CD4-positive, alpha-beta T cell (primary cell): Measurements from ENCODE around the gene CACNA2D1. TPM values are rescaled to one million over a fixed set of nuclear protein-coding genes. Genes with fewer than 3 reads are reported as not detected.

Experiments
- ATAC-seq: fragments of 200-7000 bp; cut with Tn5 transposase; one replicate; pipeline ENCODE4 v1.10.0; 2022; ENCODE audit warnings: mild to moderate bottlenecking; ENCODE audit not compliant: poor library complexity
- CTCF ChIA-PET: fragments of 350-600 bp; sonication (Branson Sonifier 250); formaldehyde crosslinking; loops from one replicate; lab custom pipeline; 2021; ENCODE audit warnings: antibody characterized with exemption, inconsistent platforms; lab: Charles Lee
- POLR2A ChIA-PET: fragments of 350-600 bp; sonication (Branson Sonifier 250); formaldehyde crosslinking; loops from one replicate; lab custom pipeline; 2021; ENCODE audit warnings: antibody characterized with exemption, inconsistent platforms; lab: Charles Lee
- DNase-seq, 14 experiments: peaks; one replicate each; pipeline ENCODE4 v3.0.0-alpha.2; 2013 to 2020; ENCODE audit warnings: mixed read lengths in 2 of 14
- H3K27ac ChIP-seq, 2 donors: one replicate each; pipeline versions ENCODE4 v1.5.1 to v1.7.0; 2013; ENCODE audit warnings: low read length in 2 of 2, low read depth in 1 of 2, mild to moderate bottlenecking in 1 of 2
- H3K27me3 ChIP-seq, 2 experiments: 1 replicate in 1 of 2; 2 replicates in 1 of 2; pipeline versions ENCODE4 v1.6.1 to v1.7.0; 2013; ENCODE audit warnings: low read length in 2 of 2, control low read depth in 1 of 2, mild to moderate bottlenecking in 1 of 2, moderate library complexity in 1 of 2; ENCODE audit not compliant: insufficient read depth in 2 of 2, control insufficient read depth in 1 of 2
- H3K36me3 ChIP-seq: one replicate; pipeline ENCODE4 v1.6.1; 2013; ENCODE audit warnings: low read length, control low read depth; ENCODE audit not compliant: insufficient read depth
- H3K4me1 ChIP-seq: one replicate; pipeline ENCODE4 v1.6.1; 2013; ENCODE audit warnings: low read length, control low read depth; ENCODE audit not compliant: insufficient read depth
- H3K4me3 ChIP-seq: one replicate; pipeline ENCODE4 v1.5.1; 2013; ENCODE audit warnings: mild to moderate bottlenecking, low read length, moderate library complexity
- H3K9me3 ChIP-seq, 2 experiments: 1 replicate in 1 of 2; 2 replicates in 1 of 2; pipeline versions ENCODE4 v1.6.1 to v1.7.0; 2013; ENCODE audit warnings: low read length in 2 of 2, mild to moderate bottlenecking in 2 of 2, control low read depth in 1 of 2, moderate library complexity in 1 of 2; ENCODE audit not compliant: control insufficient read depth in 1 of 2, insufficient read depth in 1 of 2
- H3K27ac Mint-ChIP-seq: one replicate; pipeline ENCODE4 v1.8.0; 2020; ENCODE audit warnings: mixed read lengths
- H3K27me3 Mint-ChIP-seq: one replicate; pipeline ENCODE4 v1.8.0; 2021; ENCODE audit warnings: mixed read lengths
- H3K36me3 Mint-ChIP-seq: one replicate; pipeline ENCODE4 v1.8.0; 2021; ENCODE audit warnings: low read depth, mixed read lengths
- H3K4me1 Mint-ChIP-seq: one replicate; pipeline ENCODE4 v1.8.0; 2021; ENCODE audit warnings: low read depth, mixed read lengths
- H3K4me3 Mint-ChIP-seq: one replicate; pipeline ENCODE4 v1.8.0; 2020; ENCODE audit warnings: mild to moderate bottlenecking, mixed read lengths
- H3K9me3 Mint-ChIP-seq: one replicate; pipeline ENCODE4 v1.8.0; 2020; ENCODE audit warnings: mixed read lengths
- CTCF ChIP-seq: fragments of 200-600 bp; IDR thresholded peaks from one replicate; pipeline ENCODE4 v1.8.0; 2022; ENCODE audit warnings: antibody characterized with exemption, mild to moderate bottlenecking
- intact Hi-C, 2 experiments: fragments of 100-400 bp; cut with DNase I in 1 of 2; cut with micrococcal nuclease in 1 of 2; formaldehyde crosslinking; loops; one replicate each; pipeline versions ENCODE4 v1.15.1 to v1.9.0; 2023 to 2025; cut with DNase I, micrococcal nuclease
- total RNA-seq, 174 experiments: library from RNA in 2 of 174; stranded (reverse) in 2 of 174; gene quantifications; one replicate each; pipeline ENCODE4 v1.2.3 and lab custom pipeline; 2021 to 2026

The CACNA2D1 gene
- total RNA-seq, 2 experiments from 2014 or later: not detected

DNA sequence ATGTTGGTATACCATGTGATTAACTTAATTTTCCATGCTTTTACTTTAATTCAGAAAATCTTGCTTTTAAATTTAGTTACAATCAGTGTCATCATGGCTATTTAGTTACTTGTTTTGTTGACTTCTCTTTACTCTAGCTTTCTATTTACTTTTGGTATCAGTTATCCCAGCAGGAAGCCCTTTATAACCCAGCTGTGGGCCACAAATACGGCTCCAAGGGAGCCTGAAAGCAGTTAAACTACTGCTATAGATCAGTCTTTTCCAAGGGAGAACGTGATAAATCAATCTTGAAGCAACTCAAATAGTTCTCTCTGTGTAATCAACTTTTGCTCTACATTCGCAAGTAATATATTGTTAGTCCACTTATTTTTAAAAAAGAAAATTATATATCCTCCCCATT is 287.4 kb downstream of the CACNA2D1 start:
- intact Hi-C loops: no loop called here
- no peaks in the 10 kb centered on the region for H3K9me3 Mint-ChIP-seq
- no peak for ATAC-seq

GRCh38 chr7:82154728-82155127 is 288.8 kb downstream of the CACNA2D1 start:
- POLR2A ChIA-PET: no interaction called here

More for the DNA sequence above, 287.4 kb downstream of the CACNA2D1 start:
- H3K27ac Mint-ChIP-seq: no peak overlapping the region
- ChIA-PET POLR2A (no interaction called here), CTCF (no interaction called here)
- TF ChIP-seq CTCF: no peak
- no peaks in the 10 kb centered on the region for H3K36me3 Mint-ChIP-seq
- no peaks in the 10 kb centered on the region for H3K4me1 ChIP-seq
- no peak for DNase-seq
- H3K4me3 Mint-ChIP-seq: no peak overlapping the region
- H3K4me3 ChIP-seq: no peak overlapping the region
- no peaks in the 10 kb centered on the region for H3K4me1 Mint-ChIP-seq
- no peaks in the 10 kb centered on the region for H3K9me3 ChIP-seq
- H3K27me3 Mint-ChIP-seq: no peaks in the 10 kb centered on the region
- no peaks in the 10 kb centered on the region for H3K27me3 ChIP-seq
- no peaks in the 10 kb centered on the region for H3K36me3 ChIP-seq
- H3K27ac ChIP-seq: no peak overlapping the region

GRCh38 chr7:82153776-82154175 is 289.8 kb downstream of the CACNA2D1 start:
- no peaks in the 10 kb centered on the region for H3K36me3 Mint-ChIP-seq
- CTCF ChIA-PET: no interaction called here

More at GRCh38 chr7:82154728-82155127, 288.8 kb downstream of the CACNA2D1 start:
- intact Hi-C loops: no loop called here
- no peaks in the 10 kb centered on the region for H3K27me3 ChIP-seq
- DNase-seq (no peak), ATAC-seq (no peak)
- Mint-ChIP-seq H3K27ac (no peak overlapping the region), H3K9me3 (no peaks in the 10 kb centered on the region), H3K36me3 (no peaks in the 10 kb centered on the region), H3K4me1 (no peaks in the 10 kb centered on the region), H3K27me3 (no peaks in the 10 kb centered on the region), H3K4me3 (no peak overlapping the region)
- CTCF ChIA-PET: no interaction called here
- no peaks in the 10 kb centered on the region for H3K36me3 ChIP-seq
- H3K9me3 ChIP-seq: peaks cover 0 to under 1% of the 10 kb centered on the region in 2 experiments
- no peak overlapping the region for H3K27ac ChIP-seq
- TF ChIP-seq CTCF: no peak
- H3K4me3 ChIP-seq: no peak overlapping the region
- no peaks in the 10 kb centered on the region for H3K4me1 ChIP-seq

More at GRCh38 chr7:82153776-82154175, 289.8 kb downstream of the CACNA2D1 start:
- H3K4me1 ChIP-seq: no peaks in the 10 kb centered on the region
- intact Hi-C loops: no loop called here
- H3K27me3 Mint-ChIP-seq: no peaks in the 10 kb centered on the region
- no peak overlapping the region for H3K4me3 Mint-ChIP-seq
- ATAC-seq (no peak), DNase-seq (no peak)
- no peaks in the 10 kb centered on the region for H3K36me3 ChIP-seq
- H3K9me3 Mint-ChIP-seq: no peaks in the 10 kb centered on the region
- no peaks in the 10 kb centered on the region for H3K4me1 Mint-ChIP-seq
- no peak overlapping the region for H3K4me3 ChIP-seq
- H3K27ac Mint-ChIP-seq: no peak overlapping the region
- POLR2A ChIA-PET: no interaction called here
- H3K9me3 ChIP-seq: peaks cover 0 to 5% of the 10 kb centered on the region in 2 experiments
- H3K27me3 ChIP-seq: no peaks in the 10 kb centered on the region
- no peak overlapping the region for H3K27ac ChIP-seq
- TF ChIP-seq CTCF: no peak
